ENCODE measurements around the gene FECH. TPM values are rescaled to one million over a fixed set of nuclear protein-coding genes. Genes with fewer than 3 reads are reported as not detected.
"Not testable (repeated sequence)": the region's sequence is repeated elsewhere in the genome, so short reads cannot be mapped to it uniquely, and the experiment has no call there.

The FECH gene
- polyA plus RNA-seq, 5 donors, result 21.9 to 42.3 (median 30.8) TPM

DNA sequence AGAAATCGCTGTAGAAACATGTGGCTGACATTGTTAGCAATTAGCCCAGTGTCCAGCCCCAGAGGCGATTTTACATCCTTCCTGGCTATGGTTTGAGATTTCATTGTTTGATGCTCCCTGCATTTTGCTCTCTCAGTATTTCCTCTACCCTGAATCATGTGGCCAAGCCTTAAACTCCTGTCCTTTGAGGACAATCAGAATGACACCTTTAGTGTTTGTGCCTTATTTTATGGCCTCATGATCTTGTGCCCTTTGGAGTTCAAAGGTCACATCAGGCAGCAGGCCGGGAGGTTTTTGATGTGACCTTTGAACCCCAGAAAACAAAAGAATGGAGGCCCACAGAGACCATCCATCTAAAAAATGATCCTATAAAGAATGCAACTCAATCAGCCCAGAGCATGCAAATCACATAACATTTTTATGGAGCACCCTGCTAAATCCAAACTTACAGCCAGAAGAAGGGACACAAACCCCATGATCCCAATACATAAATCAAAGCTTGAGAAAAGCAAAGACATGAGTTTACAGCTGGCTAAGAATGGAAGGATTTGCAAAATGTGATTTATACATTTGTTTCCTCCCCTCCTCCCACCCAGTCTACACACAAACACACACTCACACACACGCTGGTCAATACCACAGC lies 52.5 kb downstream of the FECH start:
- DNase-seq, result no peak

DNA sequence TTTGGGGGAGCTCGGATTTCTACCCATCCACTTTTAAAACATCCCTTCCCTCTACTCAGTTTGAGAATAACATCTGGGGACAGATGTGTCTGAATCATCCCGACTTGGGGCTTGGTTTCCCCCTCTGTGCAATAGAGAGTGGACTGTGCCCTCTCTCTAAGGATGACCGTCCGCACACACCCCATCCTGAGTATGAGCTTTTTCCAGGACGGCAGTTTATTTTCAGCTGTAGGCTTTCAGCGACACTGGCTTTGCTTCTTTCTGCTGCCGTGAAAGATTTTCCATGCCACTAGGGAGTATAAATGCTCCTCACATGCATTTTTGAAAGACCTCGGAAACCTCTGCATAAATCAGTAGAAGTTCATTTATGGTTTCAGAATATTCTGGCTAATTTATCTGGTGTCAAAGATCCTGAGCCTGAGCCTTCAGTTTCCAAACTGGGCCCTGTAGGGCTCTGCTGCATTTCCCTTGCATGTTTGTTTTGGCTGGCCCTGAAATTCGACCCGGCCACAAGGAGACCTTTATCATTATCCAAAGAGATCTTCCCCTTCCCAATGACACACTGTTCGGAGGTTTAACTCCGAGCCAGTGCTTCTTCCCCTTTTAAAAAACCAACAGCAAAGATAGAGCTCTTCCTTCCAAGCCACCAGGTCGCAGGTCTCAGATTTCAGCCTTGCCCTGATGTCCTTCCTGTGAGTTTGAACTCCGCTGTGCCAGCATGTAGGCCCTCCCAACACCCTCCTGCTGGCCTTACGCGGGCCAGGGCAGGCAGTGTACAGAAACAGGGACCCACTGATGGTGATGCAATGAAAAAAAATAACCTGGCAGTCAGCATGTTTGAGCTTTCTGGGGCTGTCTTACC lies 53.3 kb downstream of the FECH start:
- DNase-seq, result peak; percentile 18 to 20

DNA sequence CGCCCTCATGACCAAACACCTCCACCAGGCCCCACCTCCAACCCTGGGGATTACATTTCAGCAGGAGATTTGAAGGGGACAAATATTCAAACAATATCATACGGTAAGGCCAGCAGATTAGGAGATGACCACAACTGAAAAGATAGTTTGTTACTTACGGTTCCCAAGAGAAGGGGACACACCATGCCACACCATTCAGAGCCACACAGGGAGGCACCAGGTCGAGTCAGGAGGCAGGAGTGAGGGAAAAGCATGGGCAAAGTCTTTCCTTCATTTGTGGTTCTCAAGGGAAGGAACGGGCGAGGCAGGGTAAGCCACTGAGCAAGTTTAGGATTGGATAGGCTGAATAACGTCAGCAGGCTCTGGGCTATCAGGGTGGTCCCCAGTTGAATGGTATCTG lies 57.4 kb downstream of the FECH start:
- DNase-seq, result no peak

DNA sequence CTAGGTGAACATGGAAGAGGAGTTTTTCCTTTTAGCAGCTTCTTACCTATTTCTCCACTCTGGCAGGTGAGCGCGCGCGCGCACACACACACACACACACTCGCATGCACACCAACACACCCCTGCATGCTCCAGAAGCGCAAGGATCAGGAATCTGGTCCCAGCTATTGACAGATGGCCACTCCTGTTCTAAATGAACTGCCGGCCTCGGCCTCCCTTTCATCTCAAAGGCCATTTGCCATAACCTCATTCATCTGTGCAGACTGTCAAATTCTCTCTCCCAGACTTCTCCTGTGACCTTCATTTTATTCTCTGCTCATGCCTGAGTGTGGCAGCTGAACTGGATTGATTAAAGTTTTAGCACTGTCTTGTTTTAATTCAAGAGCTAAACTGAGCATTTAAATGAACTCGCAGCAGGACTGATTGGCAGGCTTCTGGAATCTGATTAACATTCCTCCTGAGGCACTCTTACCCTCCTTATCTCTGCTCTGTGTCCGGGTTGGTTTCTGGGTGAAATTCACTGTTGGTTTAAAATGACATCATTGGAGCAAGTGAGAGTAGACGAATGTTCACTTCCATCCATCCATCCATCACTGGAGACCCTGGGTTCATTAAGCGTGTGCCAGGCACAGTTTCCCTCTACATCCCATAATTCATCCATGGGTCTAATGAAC lies 58.8 kb downstream of the FECH start:
- DNase-seq, result no peak

- no peak for DNase-seq
Measured at GRCh38 chr18:57523171-57523956, 63.1 kb downstream of the FECH start.

DNA sequence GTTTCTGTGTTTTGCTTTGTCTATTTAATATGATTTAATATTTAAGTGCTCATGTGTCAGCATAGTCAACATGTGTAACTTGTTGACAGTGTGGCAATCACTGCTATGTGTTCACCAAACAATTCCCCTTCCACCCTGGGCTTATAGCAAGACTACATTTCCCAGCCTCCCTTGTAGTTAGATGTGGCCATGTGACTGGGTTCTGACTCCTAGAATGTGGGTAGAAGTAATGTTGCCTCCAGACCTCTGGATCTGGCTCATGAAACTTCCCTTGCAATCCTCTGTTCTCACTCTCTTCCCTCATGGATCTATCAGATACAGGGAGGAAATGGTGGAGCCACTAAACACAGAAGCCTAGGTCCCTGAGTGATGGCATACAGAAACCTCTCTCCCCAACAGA lies 64.2 kb downstream of the FECH start:
- not testable (repeated sequence) for DNase-seq

DNA sequence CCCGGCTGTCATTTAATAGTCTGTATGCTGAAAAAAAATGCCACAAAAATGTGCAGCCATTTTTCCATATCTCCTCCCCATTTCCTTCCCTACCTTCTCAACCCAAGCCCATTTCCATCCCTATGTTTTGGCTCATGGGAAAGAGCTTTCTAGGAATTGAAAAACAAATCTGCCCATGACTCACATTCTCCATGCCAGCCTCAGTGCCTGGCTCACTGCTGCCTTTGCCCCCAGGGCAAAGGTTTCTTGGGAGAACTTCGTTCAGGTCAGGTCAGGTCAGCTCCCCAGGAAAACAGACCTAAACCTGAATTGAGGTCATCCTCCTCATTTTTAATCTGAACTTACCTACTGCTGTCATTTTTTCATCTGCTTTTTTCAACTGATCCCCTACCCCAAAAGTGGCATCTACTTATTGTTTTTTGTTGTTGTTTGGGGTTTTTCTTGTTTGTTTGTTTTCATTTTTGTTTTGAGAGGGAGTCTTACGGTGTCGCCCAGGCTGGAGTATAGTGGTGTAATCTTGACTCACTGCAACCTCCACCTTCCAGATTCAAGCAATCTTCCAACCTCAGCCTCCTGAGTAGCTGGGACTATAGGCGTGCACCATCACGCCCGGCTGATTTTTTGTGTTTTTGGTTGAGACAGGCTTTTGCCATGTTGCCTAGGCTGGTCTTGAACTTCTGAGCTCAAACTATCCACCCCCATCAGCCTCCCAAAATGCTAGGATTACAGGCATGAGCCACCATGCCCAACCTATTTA lies 66.7 kb downstream of the FECH start:
- DNase-seq, result no peak

- DNase-seq, result no peak
Measured at GRCh38 chr18:57518533-57518932, 68.0 kb downstream of the FECH start.

GRCh38 chr18:57516056-57516455 lies 70.4 kb downstream of the FECH start:
- DNase-seq, result no peak

- no peak for DNase-seq
Measured at GRCh38 chr18:57505231-57505630, 81.3 kb downstream of the FECH start.

GRCh38 chr18:57502624-57503023 lies 83.9 kb downstream of the FECH start:
- DNase-seq, result no peak

- no peak for DNase-seq
Measured at GRCh38 chr18:57498682-57499256, 87.7 kb downstream of the FECH start.

Other genes starting within 250 kb of the FECH start
- gene ST8SIA3, start 234.1 kb downstream of the FECH start, polyA plus RNA-seq (ENCODE audit: insufficient read depth in 1 of 5, insufficient read length in 5 of 5, low replicate concordance in 1 of 5), result under 1 TPM; 0.06 to 0.28 (median 0.11) TPM
- gene ONECUT2, start 151.3 kb downstream of the FECH start, polyA plus RNA-seq (ENCODE audit: insufficient read depth in 1 of 5, insufficient read length in 5 of 5, low replicate concordance in 1 of 5), result under 1 TPM; 0.04 to 0.10 (median 0.08) TPM
- gene NARS1, start 35.1 kb upstream of the FECH start, polyA plus RNA-seq (ENCODE audit: insufficient read depth in 1 of 5, insufficient read length in 5 of 5, low replicate concordance in 1 of 5), result 100 to 1,000 TPM; 106 to 137 (median 131) TPM
- gene ATP8B1, start 216.6 kb upstream of the FECH start, polyA plus RNA-seq (ENCODE audit: insufficient read depth in 1 of 5, insufficient read length in 5 of 5, low replicate concordance in 1 of 5), result 10 to 100 TPM; 12.1 to 20.5 (median 18.3) TPM